ENCODE results near the gene MALAT1.
"Not testable (repeated sequence)": the region's sequence is repeated elsewhere in the genome, so short reads cannot be mapped to it uniquely, and the experiment has no call there.

- not testable (repeated sequence) for TF ChIP-seq CTCF (IDR thresholded peaks at IDR 0.05 in 2 of 3, conservative IDR thresholded peaks at IDR 0.05 in 1 of 3; ENCODE audit: control insufficient read depth in 2 of 3, extremely low read depth in 1 of 3, insufficient read depth in 1 of 3, low read depth in 3 of 3, low read length in 3 of 3); SMARCA5 (IDR thresholded peaks at IDR 0.05); NFIC (IDR thresholded peaks at IDR 0.05; ENCODE audit: low read depth, low read length); CREM (IDR thresholded peaks at IDR 0.05; ENCODE audit: low read depth); POLR2A (IDR thresholded peaks at IDR 0.05; ENCODE audit: low read depth, low read length); BCL11A (IDR thresholded peaks at IDR 0.05; ENCODE audit: low read depth, low read length); TBL1XR1 (IDR thresholded peaks at IDR 0.05; ENCODE audit: low read depth, low read length); ZBTB40 (IDR thresholded peaks at IDR 0.05; ENCODE audit: borderline replicate concordance); RCOR1 (conservative IDR thresholded peaks at IDR 0.05; ENCODE audit: low read depth, low read length)
These were observed 23.1 kb downstream of the MALAT1 start for GRCh38 chr11:65521777-65522521.

All from GM12878 (cell line).